ENCODE measurements around the gene PSME1. TPM values are rescaled to one million over a fixed set of nuclear protein-coding genes. Genes with fewer than 3 reads are reported as not detected.

PSME1 gene
- total and polyA plus RNA-seq, 2 of the 13 experiments (the other 11 are each of a cell fraction or from before 2014, with no cell fraction given): 159 to 608 TPM

DNA sequence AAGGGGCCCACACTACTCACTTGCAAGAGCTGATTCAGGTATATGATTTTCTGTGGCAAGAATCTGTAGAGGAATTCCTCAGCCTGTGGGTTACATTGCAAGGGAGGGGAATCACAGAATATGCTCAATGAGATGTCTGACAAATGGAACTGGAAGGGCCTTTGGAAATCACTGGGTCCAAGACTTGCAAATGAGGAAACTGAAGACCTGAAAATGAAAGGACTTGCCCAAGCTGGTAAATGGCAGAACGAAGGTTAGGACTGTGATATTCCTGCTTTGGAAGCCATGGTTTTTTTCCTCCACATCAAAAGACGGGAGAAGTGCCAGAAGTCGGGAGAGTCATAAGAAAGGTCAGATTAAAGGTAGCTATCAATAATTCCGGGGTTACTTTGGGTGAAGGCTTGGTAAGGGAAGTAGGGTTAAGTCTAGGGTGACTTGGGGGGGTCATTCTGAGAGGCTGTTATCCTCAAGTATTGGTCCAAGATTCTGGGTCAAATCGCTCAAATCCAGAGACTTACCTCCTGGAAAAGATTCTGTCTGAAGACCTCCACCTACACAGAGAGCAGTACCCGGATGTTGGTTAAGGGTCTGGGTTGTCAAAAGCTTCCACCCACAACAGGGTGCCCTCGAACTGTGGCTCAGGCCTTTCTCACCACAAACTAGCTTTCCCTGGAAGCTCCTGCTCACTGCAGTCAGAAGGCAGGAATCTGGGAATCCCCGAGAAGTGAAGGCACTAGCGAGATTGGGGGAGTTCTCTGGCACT is 9.9 kb downstream of the PSME1 start (continued):
- no peak for TF ChIP-seq RNF219 (CRISPR knock-in tag; IDR thresholded peaks at IDR 0.05)
- TF ChIP-seq ZNF205 (CRISPR knock-in tag; IDR thresholded peaks at IDR 0.05): peak; percentile 2; the same call in 1 of the 2 replicates
- TF ChIP-seq NR2F2 (IDR thresholded peaks at IDR 0.05; ENCODE audit: borderline replicate concordance, low read depth): no peak
- TF ChIP-seq ZNF557 (CRISPR knock-in tag; IDR thresholded peaks at IDR 0.05): peak; percentile 58; the same call in 1 of the 2 replicates
- TF ChIP-seq ZNF512 (CRISPR knock-in tag; IDR thresholded peaks at IDR 0.05): no peak
- no peak for TF ChIP-seq ZSCAN30 (CRISPR knock-in tag; IDR thresholded peaks at IDR 0.05)
- TF ChIP-seq, protein P1, sequence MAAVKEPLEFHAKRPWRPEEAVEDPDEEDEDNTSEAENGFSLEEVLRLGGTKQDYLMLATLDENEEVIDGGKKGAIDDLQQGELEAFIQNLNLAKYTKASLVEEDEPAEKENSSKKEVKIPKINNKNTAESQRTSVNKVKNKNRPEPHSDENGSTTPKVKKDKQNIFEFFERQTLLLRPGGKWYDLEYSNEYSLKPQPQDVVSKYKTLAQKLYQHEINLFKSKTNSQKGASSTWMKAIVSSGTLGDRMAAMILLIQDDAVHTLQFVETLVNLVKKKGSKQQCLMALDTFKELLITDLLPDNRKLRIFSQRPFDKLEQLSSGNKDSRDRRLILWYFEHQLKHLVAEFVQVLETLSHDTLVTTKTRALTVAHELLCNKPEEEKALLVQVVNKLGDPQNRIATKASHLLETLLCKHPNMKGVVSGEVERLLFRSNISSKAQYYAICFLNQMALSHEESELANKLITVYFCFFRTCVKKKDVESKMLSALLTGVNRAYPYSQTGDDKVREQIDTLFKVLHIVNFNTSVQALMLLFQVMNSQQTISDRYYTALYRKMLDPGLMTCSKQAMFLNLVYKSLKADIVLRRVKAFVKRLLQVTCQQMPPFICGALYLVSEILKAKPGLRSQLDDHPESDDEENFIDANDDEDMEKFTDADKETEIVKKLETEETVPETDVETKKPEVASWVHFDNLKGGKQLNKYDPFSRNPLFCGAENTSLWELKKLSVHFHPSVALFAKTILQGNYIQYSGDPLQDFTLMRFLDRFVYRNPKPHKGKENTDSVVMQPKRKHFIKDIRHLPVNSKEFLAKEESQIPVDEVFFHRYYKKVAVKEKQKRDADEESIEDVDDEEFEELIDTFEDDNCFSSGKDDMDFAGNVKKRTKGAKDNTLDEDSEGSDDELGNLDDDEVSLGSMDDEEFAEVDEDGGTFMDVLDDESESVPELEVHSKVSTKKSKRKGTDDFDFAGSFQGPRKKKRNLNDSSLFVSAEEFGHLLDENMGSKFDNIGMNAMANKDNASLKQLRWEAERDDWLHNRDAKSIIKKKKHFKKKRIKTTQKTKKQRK (IDR thresholded peaks at IDR 0.05; ENCODE audit: low read length): no peak
- TF ChIP-seq HNRNPUL1 (IDR thresholded peaks at IDR 0.05; ENCODE audit: low read depth, low read length): no peak
- TF ChIP-seq ARNTL (CRISPR knock-in tag; IDR thresholded peaks at IDR 0.05): 0 out of 2 replicates have a peak, but pooled peaks have one; percentile 23
- peak; percentile 57; the same call in 1 of the 2 replicates for TF ChIP-seq NFE2L1 (CRISPR knock-in tag; IDR thresholded peaks at IDR 0.05; ENCODE audit: borderline replicate concordance)
- TF ChIP-seq AKNA (CRISPR knock-in tag; IDR thresholded peaks at IDR 0.05; ENCODE audit: borderline replicate concordance): no peak
- TF ChIP-seq ZNF33B (CRISPR knock-in tag; IDR thresholded peaks at IDR 0.05): 0 out of 2 replicates have a peak, but pooled peaks have one; percentile 48
- TF ChIP-seq ZNF354B (CRISPR knock-in tag; IDR thresholded peaks at IDR 0.05): peak; percentile 64; the same call in 1 of the 2 replicates
- TF ChIP-seq, protein P2, sequence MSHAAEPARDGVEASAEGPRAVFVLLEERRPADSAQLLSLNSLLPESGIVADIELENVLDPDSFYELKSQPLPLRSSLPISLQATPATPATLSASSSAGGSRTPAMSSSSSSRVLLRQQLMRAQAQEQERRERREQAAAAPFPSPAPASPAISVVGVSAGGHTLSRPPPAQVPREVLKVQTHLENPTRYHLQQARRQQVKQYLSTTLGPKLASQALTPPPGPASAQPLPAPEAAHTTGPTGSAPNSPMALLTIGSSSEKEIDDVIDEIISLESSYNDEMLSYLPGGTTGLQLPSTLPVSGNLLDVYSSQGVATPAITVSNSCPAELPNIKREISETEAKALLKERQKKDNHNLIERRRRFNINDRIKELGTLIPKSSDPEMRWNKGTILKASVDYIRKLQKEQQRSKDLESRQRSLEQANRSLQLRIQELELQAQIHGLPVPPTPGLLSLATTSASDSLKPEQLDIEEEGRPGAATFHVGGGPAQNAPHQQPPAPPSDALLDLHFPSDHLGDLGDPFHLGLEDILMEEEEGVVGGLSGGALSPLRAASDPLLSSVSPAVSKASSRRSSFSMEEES (CRISPR knock-in tag; IDR thresholded peaks at IDR 0.05): peak; percentile 26; the same call in 1 of the 2 replicates

Data from HepG2 (cell line).